Common myeloid progenitor, CD34-positive (primary cell): ENCODE measurements around the gene ZNF74.
A peak's percentile ranks its signal among the peaks of the same experiment; 100 is the strongest.

ENCODE experiments used
- CTCF ChIA-PET: fragments of 350-600 bp; sonication (Branson Sonifier 250); formaldehyde crosslinking; loops from one replicate; lab custom pipeline; 2021; ENCODE audit warnings: antibody characterized with exemption; lab: Charles Lee
- POLR2A ChIA-PET: fragments of 350-600 bp; sonication (Branson Sonifier 250); formaldehyde crosslinking; loops from one replicate; lab custom pipeline; 2021; ENCODE audit warnings: antibody characterized with exemption; lab: Charles Lee
- DNase-seq, 3 donors: peaks; one replicate each; pipeline versions ENCODE4 v3.0.0 to v3.0.0-alpha.2; 2013
- H3K27ac ChIP-seq, 2 experiments: 1 replicate in 1 of 2; 2 replicates in 1 of 2; pipeline ENCODE4 v1.7.0; 2013; ENCODE audit warnings: inconsistent platforms in 2 of 2, low read length in 2 of 2, mild to moderate bottlenecking in 2 of 2, low read depth in 1 of 2, moderate library complexity in 1 of 2; ENCODE audit not compliant: severe bottlenecking in 2 of 2, insufficient read depth in 1 of 2, poor library complexity in 1 of 2
- H3K27me3 ChIP-seq, 5 experiments: replicated peaks in 2 of 5; 1 replicate in 3 of 5; 2 replicates in 2 of 5; pipeline versions ENCODE4 v1.6.1 to v1.7.0; 2013; ENCODE audit warnings: low read length in 4 of 5, mild to moderate bottlenecking in 2 of 5, moderate library complexity in 2 of 5, inconsistent platforms in 1 of 5; ENCODE audit not compliant: insufficient read depth in 5 of 5, control insufficient read depth in 4 of 5
- H3K36me3 ChIP-seq, 4 experiments: 1 replicate in 2 of 4; 2 replicates in 2 of 4; pipeline versions ENCODE4 v1.6.1 to v1.7.0; 2013; ENCODE audit warnings: low read length in 3 of 4, control low read depth in 1 of 4, mild to moderate bottlenecking in 1 of 4; ENCODE audit not compliant: control insufficient read depth in 4 of 4, insufficient read depth in 4 of 4
- H3K4me1 ChIP-seq, 4 experiments: 1 replicate in 3 of 4; 2 replicates in 1 of 4; pipeline versions ENCODE4 v1.6.1 to v1.7.1; 2013; ENCODE audit warnings: low read length in 3 of 4, mild to moderate bottlenecking in 3 of 4, control low read depth in 1 of 4, inconsistent platforms in 1 of 4, moderate library complexity in 1 of 4; ENCODE audit not compliant: control insufficient read depth in 4 of 4, insufficient read depth in 4 of 4; ENCODE audit errors: control extremely low read depth in 1 of 4
- H3K4me3 ChIP-seq, 7 experiments: 1 replicate in 4 of 7; 2 replicates in 3 of 7; pipeline versions ENCODE4 v1.5.1 to v1.7.0; 2013; ENCODE audit warnings: mild to moderate bottlenecking in 7 of 7, low read length in 6 of 7, moderate library complexity in 6 of 7, inconsistent platforms in 2 of 7, low read depth in 2 of 7, control low read depth in 1 of 7; ENCODE audit not compliant: insufficient read depth in 4 of 7, control insufficient read depth in 1 of 7; ENCODE audit errors: extremely low read depth in 1 of 7
- H3K9me3 ChIP-seq, 5 experiments: 1 replicate in 4 of 5; 2 replicates in 1 of 5; pipeline versions ENCODE4 v1.6.1 to v1.7.1; 2013; ENCODE audit warnings: low read length in 4 of 5, mild to moderate bottlenecking in 2 of 5, inconsistent platforms in 1 of 5, low read depth in 1 of 5, moderate library complexity in 1 of 5; ENCODE audit not compliant: control insufficient read depth in 4 of 5, insufficient read depth in 2 of 5; ENCODE audit errors: control extremely low read depth in 1 of 5
- WGBS: methylation state at CpG from one replicate; pipeline ENCODE4 v1.1.5; 2013; ENCODE audit not compliant: insufficient coverage; 5-methylcytosine and 5-hydroxymethylcytosine counted together

Gene ZNF74

GRCh38 chr22:20423008-20423905, 29.3 kb downstream of the ZNF74 start:
- Histone ChIP-seq H3K4me1 (peaks cover 0 to 39% (median 37%) of the 10 kb centered on the region in 4 experiments), H3K4me3 (no peak overlapping the region), H3K9me3 (no peaks in the 10 kb centered on the region), H3K27ac (no peak overlapping the region), H3K27me3 (peaks cover 0 to 48% (median 14%) of the 10 kb centered on the region in 5 experiments), H3K36me3 (no peaks in the 10 kb centered on the region)
- CTCF ChIA-PET: interaction anchor here (1.0 to 2.3 kb wide), 6 partner anchors 12 to 33 kb away, joined by 3 to 8 read pairs (median 6); partner anchors contain the start of gene ZNF74
- POLR2A ChIA-PET: interaction anchor here (0.6 to 0.7 kb wide), 2 partner anchors 27 to 167 kb away, joined by 3 to 4 read pairs; no protein-coding TSS in a partner anchor
- 75% methylated on average over 20 of the region's 20 CpGs for WGBS
- DNase-seq: no peak

GRCh38 chr22:20423906-20424551, 30.1 kb downstream of the ZNF74 start:
- peaks cover 0 to 56% (median 18%) of the 10 kb centered on the region in 5 experiments for H3K27me3 ChIP-seq
- no peak for DNase-seq
- no peaks in the 10 kb centered on the region for H3K9me3 ChIP-seq
- ChIA-PET POLR2A (no interaction called here), CTCF (interaction anchor here (1.0 to 2.3 kb wide), 5 partner anchors 11 to 32 kb away, joined by 3 to 8 read pairs (median 7); partner anchors contain the start of gene ZNF74)
- 74% methylated on average over 26 of the region's 31 CpGs for WGBS
- peaks cover 0 to 40% (median 38%) of the 10 kb centered on the region in 4 experiments for H3K4me1 ChIP-seq
- H3K4me3 ChIP-seq: no peak overlapping the region
- no peak overlapping the region for H3K27ac ChIP-seq
- H3K36me3 ChIP-seq: no peaks in the 10 kb centered on the region

GRCh38 chr22:20424568-20424931, 30.6 kb downstream of the ZNF74 start:
- Histone ChIP-seq H3K36me3 (no peaks in the 10 kb centered on the region), H3K4me3 (no peak overlapping the region), H3K27me3 (peaks cover 0 to 60% (median 18%) of the 10 kb centered on the region in 5 experiments), H3K27ac (no peak overlapping the region), H3K9me3 (no peaks in the 10 kb centered on the region), H3K4me1 (peaks cover 0 to 44% (median 42%) of the 10 kb centered on the region in 4 experiments)
- POLR2A ChIA-PET: no interaction called here
- CTCF ChIA-PET: interaction anchor here (1.0 to 2.3 kb wide), 3 partner anchors 11 to 30 kb away, joined by 3 to 8 read pairs (median 6); partner anchors contain the start of gene ZNF74
- WGBS: 92% methylated on average over 14 of the region's 15 CpGs
- DNase-seq: no peak

GRCh38 chr22:20424932-20425565, 31.1 kb downstream of the ZNF74 start:
- Histone ChIP-seq H3K4me1 (peaks cover 0 to 49% (median 47%) of the 10 kb centered on the region in 4 experiments), H3K4me3 (peak overlapping the region in 5 of 7 experiments; percentile 57 to 63 (median 57)), H3K36me3 (no peaks in the 10 kb centered on the region), H3K27ac (no peak overlapping the region), H3K27me3 (peaks cover 0 to 65% (median 20%) of the 10 kb centered on the region in 5 experiments), H3K9me3 (no peaks in the 10 kb centered on the region)
- ChIA-PET POLR2A (no interaction called here), CTCF (interaction anchor here (1.4 kb wide), 1 partner anchor 16 kb away, joined by 3 read pairs; no protein-coding TSS in a partner anchor)
- WGBS: 47% methylated on average over 40 of the region's 59 CpGs
- DNase-seq: peak; percentile 54 to 71 (median 59)

DNA sequence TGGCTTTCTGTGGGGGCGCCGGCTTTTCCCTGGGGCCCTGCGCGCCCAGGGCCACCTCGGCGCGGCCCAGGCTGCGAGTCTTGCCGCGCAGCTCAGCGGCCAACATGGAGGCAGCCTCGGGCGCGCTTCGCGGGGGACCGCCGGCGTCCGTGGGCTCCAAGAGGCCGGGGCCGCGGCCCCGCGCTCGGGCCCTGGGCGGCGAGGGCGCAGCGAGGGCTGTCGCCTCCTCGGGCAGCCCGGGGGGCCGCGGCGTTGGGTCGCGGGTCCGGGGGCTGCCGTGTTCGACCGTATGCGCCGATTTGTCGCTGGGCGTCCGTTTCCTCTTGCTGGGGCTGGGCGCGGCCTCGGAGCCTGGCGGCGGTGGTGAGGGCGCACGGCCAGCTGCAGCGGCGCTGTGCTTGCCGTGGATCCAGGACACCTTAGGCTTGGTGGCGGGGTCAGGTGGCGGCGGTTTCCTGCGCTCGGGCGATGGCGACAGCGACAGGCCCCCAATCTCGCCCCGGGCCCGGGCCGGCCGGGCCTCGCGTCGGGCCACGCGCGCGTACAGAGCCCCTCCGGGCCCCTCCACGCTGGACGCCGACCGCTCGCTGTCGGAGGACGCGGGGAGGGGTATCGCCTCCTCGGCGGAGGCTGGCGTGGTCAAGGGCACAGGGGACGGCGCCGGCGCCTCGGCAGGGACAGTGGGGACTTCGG, 31.8 kb downstream of the ZNF74 start:
- Histone ChIP-seq H3K4me3 (peak overlapping the region in 6 of 7 experiments; percentile 32 to 63 (median 57)), H3K9me3 (no peaks in the 10 kb centered on the region), H3K36me3 (no peaks in the 10 kb centered on the region), H3K4me1 (peaks cover 0 to 56% (median 54%) of the 10 kb centered on the region in 4 experiments), H3K27ac (no peak overlapping the region), H3K27me3 (peaks cover 0 to 71% (median 25%) of the 10 kb centered on the region in 5 experiments)
- CTCF ChIA-PET: no interaction called here
- POLR2A ChIA-PET: no interaction called here
- no peak for DNase-seq
- 7% methylated on average over 96 of the region's 96 CpGs for WGBS

DNA sequence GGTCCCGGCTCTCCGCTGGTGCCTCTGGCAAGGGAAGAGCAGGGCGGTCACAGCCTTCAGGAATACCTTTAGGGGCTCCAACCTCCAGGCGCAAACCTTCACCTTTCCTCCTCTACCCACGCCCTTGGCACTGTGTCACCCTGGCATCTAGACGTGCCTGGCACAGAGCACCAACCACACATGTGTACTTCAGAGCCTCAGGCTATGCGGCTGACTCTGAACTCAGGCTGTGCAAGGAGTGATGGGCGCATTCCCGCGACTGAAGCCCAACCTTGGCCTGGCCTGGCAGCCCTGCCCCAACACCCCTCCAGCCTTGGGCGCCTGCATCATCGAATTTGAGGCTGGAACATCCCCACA, 32.3 kb downstream of the ZNF74 start:
- H3K9me3 ChIP-seq: no peaks in the 10 kb centered on the region
- ChIA-PET CTCF (no interaction called here), POLR2A (no interaction called here)
- peaks cover 0 to 76% (median 25%) of the 10 kb centered on the region in 5 experiments for H3K27me3 ChIP-seq
- WGBS: 87% methylated on average over 10 of the region's 12 CpGs
- peaks cover 0 to 61% (median 59%) of the 10 kb centered on the region in 4 experiments for H3K4me1 ChIP-seq
- no peaks in the 10 kb centered on the region for H3K36me3 ChIP-seq
- peak overlapping the region in 2 of 7 experiments; percentile 57 to 63 for H3K4me3 ChIP-seq
- DNase-seq: no peak
- no peak overlapping the region for H3K27ac ChIP-seq
